DOHH2 (cell line): ENCODE measurements around the gene SLFN12L.

Experiments
- H3F3A ChIP-seq: fragments of 200-600 bp; sonication (generic), shearing (Covaris generic); 2 replicates; pipeline ENCODE4 v1.6.0; 2016; ENCODE audit warnings: antibody characterized with exemption, mild to moderate bottlenecking; ENCODE audit not compliant: control insufficient read depth, insufficient read depth
- H3K27ac ChIP-seq: fragments of 200-600 bp; sonication (generic); 2 replicates; pipeline ENCODE4 v1.5.1; 2014; ENCODE audit warnings: low read depth, mild to moderate bottlenecking, low read length, moderate library complexity
- H3K27me3 ChIP-seq: fragments of 200-600 bp; sonication (generic); 2 replicates; pipeline ENCODE4 v1.6.1; 2014; ENCODE audit warnings: mild to moderate bottlenecking, low read length, mixed read lengths; ENCODE audit not compliant: control insufficient read depth
- H3K36me3 ChIP-seq: fragments of 200-600 bp; sonication (generic); 2 replicates; pipeline ENCODE4 v1.6.1; 2014; ENCODE audit warnings: mild to moderate bottlenecking, low read length, moderate library complexity, mixed read lengths; ENCODE audit not compliant: control insufficient read depth
- H3K4me1 ChIP-seq: fragments of 200-600 bp; sonication (generic); 2 replicates; pipeline ENCODE4 v1.6.1; 2014; ENCODE audit warnings: mild to moderate bottlenecking, low read length, mixed read lengths; ENCODE audit not compliant: control insufficient read depth
- H3K4me2 ChIP-seq: fragments of 200-600 bp; sonication (generic); 2 replicates; pipeline ENCODE4 v1.6.0; 2014; ENCODE audit warnings: mild to moderate bottlenecking, low read length, moderate library complexity
- H3K4me3 ChIP-seq: fragments of 200-600 bp; sonication (generic); 2 replicates; pipeline ENCODE4 v1.5.1; 2014; ENCODE audit warnings: mild to moderate bottlenecking, low read length, mixed read lengths
- H3K79me2 ChIP-seq: fragments of 200-600 bp; sonication (generic); 2 replicates; pipeline ENCODE4 v1.6.1; 2014; ENCODE audit warnings: mild to moderate bottlenecking, low read length, mixed read lengths; ENCODE audit not compliant: control insufficient read depth
- H3K9me2 ChIP-seq: fragments of 200-600 bp; sonication (generic); replicated peaks from 2 replicates; pipeline ENCODE4 v1.6.1; 2014; ENCODE audit warnings: mild to moderate bottlenecking, low read length, mixed read lengths; ENCODE audit not compliant: control insufficient read depth
- H3K9me3 ChIP-seq: fragments of 200-600 bp; sonication (generic); 2 replicates; pipeline ENCODE4 v1.6.1; 2014; ENCODE audit warnings: antibody characterized with exemption, low read length, mixed read lengths; ENCODE audit not compliant: control insufficient read depth, insufficient read depth
- H4K20me1 ChIP-seq: fragments of 200-600 bp; sonication (generic); 2 replicates; pipeline ENCODE4 v1.6.0; 2014; ENCODE audit warnings: low read depth, mild to moderate bottlenecking, antibody characterized with exemption, low read length, moderate library complexity; ENCODE audit not compliant: control insufficient read depth, insufficient read depth
- CTCF ChIP-seq: fragments of 200-600 bp; sonication (generic); IDR thresholded peaks from one replicate; pipeline ENCODE4 v1.5.1; 2014; ENCODE audit warnings: antibody characterized with exemption, mild to moderate bottlenecking, low read depth, low read length; ENCODE audit not compliant: poor library complexity, severe bottlenecking
- EZH2phosphoT487 ChIP-seq: fragments of 200-600 bp; sonication (generic); IDR thresholded peaks from 2 replicates; pipeline ENCODE4 v1.6.1; 2017; ENCODE audit warnings: borderline replicate concordance, mild to moderate bottlenecking, antibody characterized with exemption, low read length, moderate library complexity, mixed read lengths

Gene SLFN12L

GRCh38 chr17:35432176-35433074 lies 105.1 kb downstream of the SLFN12L start, which contains the start of gene SLFN12:
SLFN12 (minus strand) TSS chr17:35432500; CDS start chr17:35423028, 9,472 bp downstream.
- Histone ChIP-seq H3K27me3 (peaks cover 27% of the 10 kb centered on the region), H3K36me3 (no peaks in the 10 kb centered on the region), H3K4me3 (no peak within 1 kb of the TSS), H4K20me1 (no peaks in the 10 kb centered on the region), H3K9me2 (no peaks in the 10 kb centered on the region), H3K4me2 (no peak within 1 kb of the TSS), H3K79me2 (no peaks in the 10 kb centered on the region), H3K4me1 (no peaks in the 10 kb centered on the region), H3K27ac (no peak within 1 kb of the TSS), H3K9me3 (no peaks in the 10 kb centered on the region), H3F3A (no peaks in the 10 kb centered on the region)
- no peak for TF ChIP-seq CTCF
- TF ChIP-seq EZH2phosphoT487, result no peak

GRCh38 chr17:35429702-35430101 lies 107.8 kb downstream of the SLFN12L start:
- H3K4me3 ChIP-seq, result no peak overlapping the region
- TF ChIP-seq EZH2phosphoT487, result no peak
- TF ChIP-seq CTCF, result no peak
- H4K20me1 ChIP-seq, result no peaks in the 10 kb centered on the region
- no peaks in the 10 kb centered on the region for H3K36me3 ChIP-seq
- H3K9me3 ChIP-seq, result no peaks in the 10 kb centered on the region
- peaks cover 30% of the 10 kb centered on the region for H3K27me3 ChIP-seq
- H3K4me1 ChIP-seq, result no peaks in the 10 kb centered on the region
- no peak overlapping the region for H3K27ac ChIP-seq
- no peak overlapping the region for H3K4me2 ChIP-seq
- no peaks in the 10 kb centered on the region for H3K79me2 ChIP-seq
- no peaks in the 10 kb centered on the region for H3K9me2 ChIP-seq
- no peaks in the 10 kb centered on the region for H3F3A ChIP-seq

GRCh38 chr17:35428229-35428628 lies 109.2 kb downstream of the SLFN12L start:
- H4K20me1 ChIP-seq, result no peaks in the 10 kb centered on the region
- peaks cover 30% of the 10 kb centered on the region for H3K27me3 ChIP-seq
- H3K4me3 ChIP-seq, result no peak overlapping the region
- no peaks in the 10 kb centered on the region for H3K4me1 ChIP-seq
- H3K4me2 ChIP-seq, result no peak overlapping the region
- H3K9me2 ChIP-seq, result no peaks in the 10 kb centered on the region
- H3K27ac ChIP-seq, result no peak overlapping the region
- no peaks in the 10 kb centered on the region for H3K36me3 ChIP-seq
- no peaks in the 10 kb centered on the region for H3F3A ChIP-seq
- H3K79me2 ChIP-seq, result no peaks in the 10 kb centered on the region
- TF ChIP-seq EZH2phosphoT487 (no peak), CTCF (no peak)
- H3K9me3 ChIP-seq, result no peaks in the 10 kb centered on the region
